HepG2 (cell line): ENCODE measurements around the gene SIGMAR1. TPM values are rescaled to one million over a fixed set of nuclear protein-coding genes. Genes with fewer than 3 reads are reported as not detected.

Source experiments
- ATAC-seq: fragments of 200-7000 bp; cut with Tn5 transposase; 3 replicates; pipeline ENCODE4 v1.9.1; 2020; ENCODE audit warnings: mild to moderate bottlenecking, moderate library complexity
- BruUV-seq: library from RNA; stranded (reverse); fragments of 400-500 nt; replicated peaks from 2 replicates; lab custom pipeline; 2021; lab: Mats Ljungman, UMichigan
- CTCF ChIA-PET: fragments of 300-600 bp; formaldehyde crosslinking; extraction: SDS; loops from one replicate; lab custom pipeline; 2021; ENCODE audit warnings: low total read pairs, inconsistent platforms, low intra/inter-chr PET ratio; lab: Yijun Ruan, JAX
- POLR2A ChIA-PET: fragments of 350-600 bp; sonication (Branson Sonifier 250); formaldehyde crosslinking; loops from one replicate; lab custom pipeline; 2020; ENCODE audit warnings: antibody characterized with exemption, inconsistent platforms; lab: Yijun Ruan, JAX
- DNase-seq: peaks from one replicate; pipeline ENCODE4 v3.0.0-alpha.2; 2015; ENCODE audit warnings: low spot score
- FAIRE-seq: peaks from 3 replicates; lab custom pipeline; 2011; peaks lifted over from hg19 to GRCh38; lab: Jason Lieb, UNC
- H2AFZ ChIP-seq: one replicate; pipeline ENCODE4 v1.6.1; 2011; ENCODE audit warnings: low read length, inconsistent platforms
- H3K27ac ChIP-seq: fragments of 300-600 bp; 3 replicates; pipeline ENCODE4 v1.8.0; 2011; ENCODE audit warnings: mixed run types, mild to moderate bottlenecking, mixed read lengths, low read length, inconsistent platforms; ENCODE audit not compliant: insufficient read depth; ENCODE audit errors: extremely low read length
- H3K27me3 ChIP-seq, 2 experiments: fragments of 200-600 bp in 1 of 2; 2 replicates in 1 of 2; 3 replicates in 1 of 2; pipeline versions ENCODE4 v1.6.0 to v1.8.0; 2011; ENCODE audit warnings: low read length in 2 of 2, mild to moderate bottlenecking in 2 of 2, moderate library complexity in 2 of 2, inconsistent platforms in 1 of 2; ENCODE audit not compliant: insufficient read depth in 2 of 2, control insufficient read depth in 1 of 2
- H3K36me3 ChIP-seq, 2 experiments: fragments of 200-600 bp in 1 of 2; replicated peaks in 1 of 2; 2 replicates in 1 of 2; 3 replicates in 1 of 2; pipeline versions ENCODE4 v1.5.1 to v1.8.0; 2011; ENCODE audit warnings: low read length in 2 of 2, inconsistent platforms in 1 of 2; ENCODE audit not compliant: insufficient read depth in 2 of 2, control insufficient read depth in 1 of 2
- H3K4me1 ChIP-seq: 2 replicates; pipeline ENCODE4 v1.5.1; 2012; ENCODE audit warnings: low read length, inconsistent platforms; ENCODE audit not compliant: insufficient read depth
- H3K4me2 ChIP-seq: 2 replicates; pipeline ENCODE4 v1.6.0; 2011; ENCODE audit warnings: low read depth, low read length, inconsistent platforms
- H3K4me3 ChIP-seq, 3 experiments: fragments of 200-600 bp in 1 of 3; sonication (generic), shearing (Covaris generic) in 1 of 3; replicated peaks in 1 of 3; 2 replicates each; pipeline ENCODE4 v1.5.1; 2011 to 2016; ENCODE audit warnings: low read length in 3 of 3, inconsistent platforms in 2 of 3, low read depth in 2 of 3, mild to moderate bottlenecking in 2 of 3, control low read depth in 1 of 3, mixed read lengths in 1 of 3; ENCODE audit not compliant: insufficient read depth in 1 of 3
- H3K79me2 ChIP-seq: one replicate; pipeline ENCODE4 v1.6.1; 2011; ENCODE audit warnings: low read length, inconsistent platforms; ENCODE audit not compliant: insufficient read depth
- H3K9ac ChIP-seq: 2 replicates; pipeline ENCODE4 v1.6.0; 2011; ENCODE audit warnings: mild to moderate bottlenecking, low read depth, low read length, inconsistent platforms; ENCODE audit not compliant: insufficient read depth
- H3K9me3 ChIP-seq: 2 replicates; pipeline ENCODE4 v1.5.1; 2012; ENCODE audit warnings: mild to moderate bottlenecking, low read length
- H4K20me1 ChIP-seq: 2 replicates; pipeline ENCODE4 v1.6.0; 2011; ENCODE audit warnings: inconsistent platforms, mild to moderate bottlenecking, low read length, moderate library complexity; ENCODE audit not compliant: insufficient read depth
- CEBPG ChIP-seq: IDR thresholded peaks from 2 replicates; pipeline ENCODE4 v1.6.1; 2016
- CENPX ChIP-seq: sonication (generic); formaldehyde crosslinking; IDR thresholded peaks from 2 replicates; pipeline ENCODE4 v1.9.0; 2021; ENCODE audit warnings: mild to moderate bottlenecking, missing genetic modification reagents, moderate library complexity
- DNMT1 ChIP-seq: sonication (generic); formaldehyde crosslinking; IDR thresholded peaks from 2 replicates; pipeline ENCODE4 v1.5.1; 2020; ENCODE audit warnings: mild to moderate bottlenecking, missing genetic modification reagents
- HNRNPL ChIP-seq: fragments of 200-400 bp; formaldehyde crosslinking; IDR thresholded peaks from 2 replicates; pipeline ENCODE4 v1.6.1; 2017; ENCODE audit warnings: mild to moderate bottlenecking, low read depth, low read length
- KMT2A ChIP-seq: sonication (generic); formaldehyde crosslinking; IDR thresholded peaks from 2 replicates; pipeline ENCODE4 v1.4.0; 2020; ENCODE audit warnings: missing genetic modification reagents
- MTA1 ChIP-seq: sonication (generic); formaldehyde crosslinking; IDR thresholded peaks from 2 replicates; pipeline ENCODE4 v1.4.0; 2020; ENCODE audit warnings: missing genetic modification reagents, mild to moderate bottlenecking, borderline replicate concordance
- PATZ1 ChIP-seq: sonication (generic); formaldehyde crosslinking; IDR thresholded peaks from 2 replicates; pipeline ENCODE4 v1.4.0; 2020; ENCODE audit warnings: missing genetic modification reagents
- POGK ChIP-seq: sonication (generic); formaldehyde crosslinking; conservative IDR thresholded peaks from 2 replicates; pipeline ENCODE4 v1.8.0; 2022; ENCODE audit warnings: mild to moderate bottlenecking, moderate library complexity, missing genetic modification reagents
- SIN3A ChIP-seq: IDR thresholded peaks from 2 replicates; pipeline ENCODE4 v1.6.1; 2011; ENCODE audit warnings: low read depth, mild to moderate bottlenecking, control low read depth, low read length, borderline replicate concordance
- STAG1 ChIP-seq: sonication (generic); formaldehyde crosslinking; IDR thresholded peaks from 2 replicates; pipeline ENCODE4 v1.4.0; 2020; ENCODE audit warnings: missing genetic modification reagents
- TMF1 ChIP-seq: sonication (generic); formaldehyde crosslinking; IDR thresholded peaks from 2 replicates; pipeline ENCODE4 v1.8.1; 2022; ENCODE audit warnings: low read depth, missing genetic modification reagents
- ZFP37 ChIP-seq: sonication (generic); formaldehyde crosslinking; IDR thresholded peaks from 2 replicates; pipeline ENCODE4 v1.4.0; 2020; ENCODE audit warnings: missing genetic modification reagents, borderline replicate concordance
- ZMYM3 ChIP-seq: sonication (generic); formaldehyde crosslinking; IDR thresholded peaks from 2 replicates; pipeline ENCODE4 v1.5.1; 2020; ENCODE audit warnings: mild to moderate bottlenecking, missing genetic modification reagents
- WGBS: methylation state at CpG from one replicate; pipeline ENCODE4 v1.1.6; 2017; ENCODE audit warnings: low lambda C conversion rate; 5-methylcytosine and 5-hydroxymethylcytosine counted together
- in situ Hi-C: cut with HindIII; loops from 2 replicates; pipeline ENCODE4 v1.10.0; 2017; ENCODE audit warnings: low pct_unique_long_range_greater_than_20kb; ENCODE audit not compliant: extremely low pct_ligation_motif_present
- intact Hi-C: fragments of 100-400 bp; cut with micrococcal nuclease; formaldehyde crosslinking; loops from one replicate; pipeline ENCODE4 v1.10.0; 2022; ENCODE audit not compliant: unreplicated experiment
- polyA plus RNA-seq, 8 experiments: library from polyadenylated mRNA; depleted of rRNA in 3 of 8; stranded (reverse) in 7 of 8; unstranded in 1 of 8; fragments of >200 nt; fragmentation: Illumina TruSeq in 4 of 8; extraction: Trizol in 4 of 8; gene quantifications; 2 replicates each; pipeline versions ENCODE4 v1.2.1 to v1.2.3, GENCODE V29; 2011 to 2016; ENCODE audit warnings: low read depth in 4 of 8, missing spikeins in 1 of 8, mixed read lengths in 1 of 8; ENCODE audit not compliant: insufficient read depth in 1 of 8
- total RNA-seq, 5 experiments: library from RNA; depleted of rRNA; stranded (reverse); fragments of >200 nt; fragmentation: Illumina TruSeq; extraction: Trizol; gene quantifications; 2 replicates each; pipeline ENCODE4 v1.2.3, GENCODE V29; 2016; ENCODE audit warnings: low read depth in 1 of 5
- TF ChIP-seq, protein P1 (sequence below): sonication (generic); formaldehyde crosslinking; IDR thresholded peaks from 2 replicates; pipeline ENCODE4 v1.5.0; 2020; ENCODE audit warnings: mild to moderate bottlenecking, missing genetic modification reagents, moderate library complexity
- TF ChIP-seq, protein P2 (sequence below): sonication (generic); formaldehyde crosslinking; IDR thresholded peaks from 2 replicates; pipeline ENCODE4 v1.4.0; 2020; ENCODE audit warnings: missing genetic modification reagents, mild to moderate bottlenecking, borderline replicate concordance

The SIGMAR1 gene
- total and polyA plus RNA-seq, 2 of the 13 experiments (the other 11 are each of a cell fraction or from before 2014, with no cell fraction given), result 38.9 to 60.8 TPM

- H3K27ac ChIP-seq, result no peak overlapping the region
- peaks cover 6% of the 10 kb centered on the region for H3K79me2 ChIP-seq
- ChIA-PET CTCF (interaction anchor here (1.1 to 3.5 kb wide), 3 partner anchors 20 to 62 kb away, joined by 3 to 54 read pairs (median 6); no protein-coding TSS in a partner anchor), POLR2A (interaction anchor here (0.9 to 2.2 kb wide), 6 partner anchors 16 to 52 kb away, joined by 3 to 13 read pairs (median 4); partner anchors contain the start of genes ARID3C, GALT and SIGMAR1)
- no TSS peak for BruUV-seq
- H3K27me3 ChIP-seq, result no peaks in the 10 kb centered on the region
- H3K9ac ChIP-seq, result peak overlapping the region; percentile 95; the same call in 1 of the 2 replicates
- H3K4me1 ChIP-seq, result peaks cover 29% of the 10 kb centered on the region
- in situ Hi-C loops, result no loop called here
- FAIRE-seq (peak; percentile 82), ATAC-seq (peak; percentile 78), DNase-seq (peak; percentile 73)
- no peak overlapping the region for H2AFZ ChIP-seq
- peak overlapping the region; percentile 84 to 91 (median 89) for H3K4me3 ChIP-seq
- no peaks in the 10 kb centered on the region; the same call in 1 of the 2 replicates for H4K20me1 ChIP-seq
- H3K4me2 ChIP-seq, result peak overlapping the region; percentile 77
- intact Hi-C loops, result loop anchor here (1.0 kb wide), 2 partner anchors 7 to 21 kb away; partner anchors contain the start of gene DCTN3
- WGBS, result under 1% methylated on average over 12 of the region's 15 CpGs
- no peaks in the 10 kb centered on the region for H3K9me3 ChIP-seq
- H3K36me3 ChIP-seq, result peaks cover 1 to 4% of the 10 kb centered on the region in 2 experiments; a peak in 2 of 5 replicates
- TF ChIP-seq, protein P1, sequence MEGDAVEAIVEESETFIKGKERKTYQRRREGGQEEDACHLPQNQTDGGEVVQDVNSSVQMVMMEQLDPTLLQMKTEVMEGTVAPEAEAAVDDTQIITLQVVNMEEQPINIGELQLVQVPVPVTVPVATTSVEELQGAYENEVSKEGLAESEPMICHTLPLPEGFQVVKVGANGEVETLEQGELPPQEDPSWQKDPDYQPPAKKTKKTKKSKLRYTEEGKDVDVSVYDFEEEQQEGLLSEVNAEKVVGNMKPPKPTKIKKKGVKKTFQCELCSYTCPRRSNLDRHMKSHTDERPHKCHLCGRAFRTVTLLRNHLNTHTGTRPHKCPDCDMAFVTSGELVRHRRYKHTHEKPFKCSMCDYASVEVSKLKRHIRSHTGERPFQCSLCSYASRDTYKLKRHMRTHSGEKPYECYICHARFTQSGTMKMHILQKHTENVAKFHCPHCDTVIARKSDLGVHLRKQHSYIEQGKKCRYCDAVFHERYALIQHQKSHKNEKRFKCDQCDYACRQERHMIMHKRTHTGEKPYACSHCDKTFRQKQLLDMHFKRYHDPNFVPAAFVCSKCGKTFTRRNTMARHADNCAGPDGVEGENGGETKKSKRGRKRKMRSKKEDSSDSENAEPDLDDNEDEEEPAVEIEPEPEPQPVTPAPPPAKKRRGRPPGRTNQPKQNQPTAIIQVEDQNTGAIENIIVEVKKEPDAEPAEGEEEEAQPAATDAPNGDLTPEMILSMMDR (CRISPR knock-in tag), result peak; percentile 87
- TF ChIP-seq KMT2A (CRISPR knock-in tag) (no peak), MTA1 (CRISPR knock-in tag) (no peak), SIN3A (no peak), PATZ1 (CRISPR knock-in tag) (peak; percentile 39; the same call in 1 of the 2 replicates), CENPX (CRISPR knock-in tag) (no peak), TMF1 (CRISPR knock-in tag) (no peak), CEBPG (0 out of 2 replicates have a peak, but pooled peaks have one; percentile 36), ZMYM3 (CRISPR knock-in tag) (no peak), HNRNPL (0 out of 2 replicates have a peak, but pooled peaks have one; percentile 25), ZFP37 (CRISPR knock-in tag) (0 out of 2 replicates have a peak, but pooled peaks have one; percentile 29), POGK (CRISPR knock-in tag) (peak; percentile 43; the same call in 1 of the 2 replicates), STAG1 (CRISPR knock-in tag) (peak; percentile 61), DNMT1 (CRISPR knock-in tag) (no peak)
- TF ChIP-seq, protein P2, sequence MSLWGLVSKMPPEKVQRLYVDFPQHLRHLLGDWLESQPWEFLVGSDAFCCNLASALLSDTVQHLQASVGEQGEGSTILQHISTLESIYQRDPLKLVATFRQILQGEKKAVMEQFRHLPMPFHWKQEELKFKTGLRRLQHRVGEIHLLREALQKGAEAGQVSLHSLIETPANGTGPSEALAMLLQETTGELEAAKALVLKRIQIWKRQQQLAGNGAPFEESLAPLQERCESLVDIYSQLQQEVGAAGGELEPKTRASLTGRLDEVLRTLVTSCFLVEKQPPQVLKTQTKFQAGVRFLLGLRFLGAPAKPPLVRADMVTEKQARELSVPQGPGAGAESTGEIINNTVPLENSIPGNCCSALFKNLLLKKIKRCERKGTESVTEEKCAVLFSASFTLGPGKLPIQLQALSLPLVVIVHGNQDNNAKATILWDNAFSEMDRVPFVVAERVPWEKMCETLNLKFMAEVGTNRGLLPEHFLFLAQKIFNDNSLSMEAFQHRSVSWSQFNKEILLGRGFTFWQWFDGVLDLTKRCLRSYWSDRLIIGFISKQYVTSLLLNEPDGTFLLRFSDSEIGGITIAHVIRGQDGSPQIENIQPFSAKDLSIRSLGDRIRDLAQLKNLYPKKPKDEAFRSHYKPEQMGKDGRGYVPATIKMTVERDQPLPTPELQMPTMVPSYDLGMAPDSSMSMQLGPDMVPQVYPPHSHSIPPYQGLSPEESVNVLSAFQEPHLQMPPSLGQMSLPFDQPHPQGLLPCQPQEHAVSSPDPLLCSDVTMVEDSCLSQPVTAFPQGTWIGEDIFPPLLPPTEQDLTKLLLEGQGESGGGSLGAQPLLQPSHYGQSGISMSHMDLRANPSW (CRISPR knock-in tag), result no peak
These were observed 24.7 kb downstream of the SIGMAR1 start for GRCh38 chr9:34612788-34613390.
